ENCODE data around the gene CEP72. TPM values are rescaled to one million over a fixed set of nuclear protein-coding genes. Genes with fewer than 3 reads are reported as not detected.
"Not testable (repeated sequence)": the region's sequence is repeated elsewhere in the genome, so short reads cannot be mapped to it uniquely, and the experiment has no call there.

Gene CEP72
- total RNA-seq, 1 experiment from 2014 or later, result 33.2 TPM

GRCh38 chr5:695475-695874, 83.3 kb downstream of the CEP72 start:
- H3K27ac ChIP-seq (ENCODE audit: low read length); BruUV-seq (replicated peaks); H3K36me3 ChIP-seq (ENCODE audit: control insufficient read depth, insufficient read depth, low read length); intact Hi-C loops (cut with micrococcal nuclease; ENCODE audit: unreplicated experiment); H3K9me3 ChIP-seq (ENCODE audit: control insufficient read depth, insufficient read depth, low read depth, low read length); in situ Hi-C loops (cut with HindIII; ENCODE audit: low pct_unique_long_range_greater_than_20kb, low sequenced_read_pairs); H3K4me3 ChIP-seq (ENCODE audit: low read depth in 2 of 2, low read length in 2 of 2); H3K4me1 ChIP-seq (ENCODE audit: control insufficient read depth, insufficient read depth, low read length); H3K27me3 ChIP-seq (ENCODE audit: control insufficient read depth, insufficient read depth, low read length); DNase-seq (ENCODE audit: low read depth, low spot score); CTCF ChIA-PET; POLR2A ChIA-PET; ATAC-seq: not testable (repeated sequence)

GRCh38 chr5:696191-696590, 84.1 kb downstream of the CEP72 start:
- CTCF ChIA-PET; H3K27ac ChIP-seq (ENCODE audit: low read length); BruUV-seq (replicated peaks); ATAC-seq; DNase-seq (ENCODE audit: low read depth, low spot score); H3K4me1 ChIP-seq (ENCODE audit: control insufficient read depth, insufficient read depth, low read length); POLR2A ChIA-PET; H3K27me3 ChIP-seq (ENCODE audit: control insufficient read depth, insufficient read depth, low read length); intact Hi-C loops (cut with micrococcal nuclease; ENCODE audit: unreplicated experiment); H3K9me3 ChIP-seq (ENCODE audit: control insufficient read depth, insufficient read depth, low read depth, low read length); in situ Hi-C loops (cut with HindIII; ENCODE audit: low pct_unique_long_range_greater_than_20kb, low sequenced_read_pairs); H3K4me3 ChIP-seq (ENCODE audit: low read depth in 2 of 2, low read length in 2 of 2); H3K36me3 ChIP-seq (ENCODE audit: control insufficient read depth, insufficient read depth, low read length): not testable (repeated sequence)

- intact Hi-C loops (cut with micrococcal nuclease; ENCODE audit: unreplicated experiment); in situ Hi-C loops (cut with HindIII; ENCODE audit: low pct_unique_long_range_greater_than_20kb, low sequenced_read_pairs); H3K27ac ChIP-seq (ENCODE audit: low read length); DNase-seq (ENCODE audit: low read depth, low spot score); H3K36me3 ChIP-seq (ENCODE audit: control insufficient read depth, insufficient read depth, low read length); H3K27me3 ChIP-seq (ENCODE audit: control insufficient read depth, insufficient read depth, low read length); ATAC-seq; H3K9me3 ChIP-seq (ENCODE audit: control insufficient read depth, insufficient read depth, low read depth, low read length); H3K4me3 ChIP-seq (ENCODE audit: low read depth in 2 of 2, low read length in 2 of 2); H3K4me1 ChIP-seq (ENCODE audit: control insufficient read depth, insufficient read depth, low read length); BruUV-seq (replicated peaks); CTCF ChIA-PET; POLR2A ChIA-PET: not testable (repeated sequence)
Measured at GRCh38 chr5:696753-697702, 84.9 kb downstream of the CEP72 start.

Other genes with a start within 250 kb of the CEP72 start
- 55.0 TPM for gene EXOC3, start 169.2 kb upstream of the CEP72 start, total RNA-seq (2021; ENCODE audit: unreplicated experiment)
- gene SLC9A3, start 87.9 kb upstream of the CEP72 start, total RNA-seq (2021; ENCODE audit: unreplicated experiment), result 2.0 TPM
- gene TPPP, start 81.0 kb downstream of the CEP72 start, total RNA-seq (2021; ENCODE audit: unreplicated experiment), result 0.98 TPM
- gene ZDHHC11B, start 172.4 kb downstream of the CEP72 start, total RNA-seq (2021; ENCODE audit: unreplicated experiment), result 1.4 TPM
- 3.0 TPM for gene ZDHHC11, start 238.6 kb downstream of the CEP72 start, total RNA-seq (2021; ENCODE audit: unreplicated experiment)